Measurements from ENCODE around the gene NEURL1B. TPM values are rescaled to one million over a fixed set of nuclear protein-coding genes. Genes with fewer than 3 reads are reported as not detected.

The NEURL1B gene
- total RNA-seq, 4 donors from 2014 or later = 8.7 to 18.8 (median 15.1) TPM

DNA sequence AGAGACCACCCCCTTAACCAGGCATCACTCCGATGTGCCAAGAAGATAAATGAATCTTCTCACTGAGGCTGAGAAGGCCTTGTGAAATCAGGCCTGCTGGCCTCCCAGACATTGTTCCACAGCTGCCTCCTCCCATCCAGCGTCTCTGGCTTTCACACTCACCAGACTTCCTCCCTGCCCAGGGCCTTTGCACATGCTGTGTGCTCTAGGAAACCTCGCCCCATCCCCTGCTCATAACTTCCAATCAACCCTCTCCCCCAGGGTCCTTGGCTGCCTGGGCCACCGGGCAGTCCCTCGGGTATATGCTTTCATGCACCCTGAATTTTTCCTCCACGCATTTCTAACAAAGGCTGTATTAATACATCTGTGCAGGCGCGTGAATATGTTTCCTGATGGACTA, 71.5 kb downstream of the NEURL1B start:
- intact Hi-C loops (cut with DNase I; ENCODE audit: low total_unique reads) (loop anchor here (1.0 to 10.0 kb wide), 3 partner anchors 122 to 432 kb away; partner anchors contain the start of genes BNIP1 and ERGIC1), in situ Hi-C loops (cut with MboI; ENCODE audit: low sequenced_read_pairs in 4 of 4) (loop anchor here (5.0 to 25.0 kb wide), 5 partner anchors 62 to 575 kb away; partner anchors contain the start of genes BNIP1 (in 1 of the 4) and DUSP1 (in 1 of the 4))
- Histone ChIP-seq H3K27ac (no peak overlapping the region), H3K4me3 (no peak overlapping the region), H3K27me3 (no peaks in the 10 kb centered on the region), H3K9me3 (no peaks in the 10 kb centered on the region), H3K4me1 (peaks cover 16 to 32% of the 10 kb centered on the region in 2 donors), H3K36me3 (no peaks in the 10 kb centered on the region)
- DNase-seq (no peak), ATAC-seq (no peak)
- TF ChIP-seq POLR2A (IDR thresholded peaks at IDR 0.05) = no peak
- TF ChIP-seq, protein P1, sequence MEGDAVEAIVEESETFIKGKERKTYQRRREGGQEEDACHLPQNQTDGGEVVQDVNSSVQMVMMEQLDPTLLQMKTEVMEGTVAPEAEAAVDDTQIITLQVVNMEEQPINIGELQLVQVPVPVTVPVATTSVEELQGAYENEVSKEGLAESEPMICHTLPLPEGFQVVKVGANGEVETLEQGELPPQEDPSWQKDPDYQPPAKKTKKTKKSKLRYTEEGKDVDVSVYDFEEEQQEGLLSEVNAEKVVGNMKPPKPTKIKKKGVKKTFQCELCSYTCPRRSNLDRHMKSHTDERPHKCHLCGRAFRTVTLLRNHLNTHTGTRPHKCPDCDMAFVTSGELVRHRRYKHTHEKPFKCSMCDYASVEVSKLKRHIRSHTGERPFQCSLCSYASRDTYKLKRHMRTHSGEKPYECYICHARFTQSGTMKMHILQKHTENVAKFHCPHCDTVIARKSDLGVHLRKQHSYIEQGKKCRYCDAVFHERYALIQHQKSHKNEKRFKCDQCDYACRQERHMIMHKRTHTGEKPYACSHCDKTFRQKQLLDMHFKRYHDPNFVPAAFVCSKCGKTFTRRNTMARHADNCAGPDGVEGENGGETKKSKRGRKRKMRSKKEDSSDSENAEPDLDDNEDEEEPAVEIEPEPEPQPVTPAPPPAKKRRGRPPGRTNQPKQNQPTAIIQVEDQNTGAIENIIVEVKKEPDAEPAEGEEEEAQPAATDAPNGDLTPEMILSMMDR (IDR thresholded peaks at IDR 0.05 in 4 of 5, conservative IDR thresholded peaks at IDR 0.05 in 1 of 5) = no peak

DNA sequence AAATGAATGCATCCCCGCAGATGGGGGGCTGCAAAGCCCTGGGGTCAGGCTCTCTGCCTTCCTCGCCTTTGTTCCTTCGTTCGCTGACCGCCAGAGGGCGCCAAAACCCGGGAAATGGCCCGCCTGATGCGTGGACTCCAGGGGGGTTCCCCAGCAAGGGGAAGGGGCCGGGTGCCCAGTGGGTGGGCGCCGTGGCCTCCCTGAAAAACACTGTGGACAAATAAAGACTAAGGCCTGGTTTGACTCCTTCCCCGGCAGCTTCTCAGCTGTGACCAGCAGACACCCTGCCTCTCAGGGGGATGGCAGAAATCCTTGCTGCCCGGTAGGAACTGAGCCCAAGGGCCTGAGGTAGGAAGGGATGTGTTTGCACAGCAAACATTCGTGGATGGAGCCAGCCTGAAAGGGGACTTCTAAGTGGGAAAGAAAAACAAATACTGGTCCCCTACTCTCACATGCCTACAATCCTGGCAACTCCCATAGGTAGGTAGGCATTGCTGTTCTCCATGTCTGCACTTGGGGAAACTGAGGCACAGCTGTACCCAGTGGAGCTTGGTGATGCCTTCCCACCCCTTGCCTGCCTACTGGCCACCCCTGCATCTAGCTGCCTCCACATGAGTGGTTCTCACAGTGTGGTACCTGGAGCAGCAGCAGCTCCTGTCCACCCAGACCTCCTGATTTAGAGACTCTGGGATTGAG, 72.2 kb downstream of the NEURL1B start:
- intact Hi-C loops (cut with DNase I; ENCODE audit: low total_unique reads) = loop anchor here (1.0 to 10.0 kb wide), 3 partner anchors 122 to 432 kb away; partner anchors contain the start of genes BNIP1 and ERGIC1
- no peak for TF ChIP-seq POLR2A (IDR thresholded peaks at IDR 0.05)
- TF ChIP-seq, protein P1 (IDR thresholded peaks at IDR 0.05 in 4 of 5, conservative IDR thresholded peaks at IDR 0.05 in 1 of 5) = peak; percentile 81 to 98 (median 93)
- peak overlapping the region in 2 of 4 donors; percentile 75 to 76 for H3K27ac ChIP-seq
- no peak overlapping the region for H3K4me3 ChIP-seq
- no peaks in the 10 kb centered on the region for H3K9me3 ChIP-seq
- no peaks in the 10 kb centered on the region for H3K27me3 ChIP-seq
- H3K4me1 ChIP-seq = peaks cover 16 to 32% of the 10 kb centered on the region in 2 donors
- DNase-seq = no peak
- in situ Hi-C loops (cut with MboI; ENCODE audit: low sequenced_read_pairs in 4 of 4) = loop anchor here (5.0 to 25.0 kb wide), 5 partner anchors 62 to 574 kb away; partner anchors contain the start of genes BNIP1 (in 1 of the 4) and DUSP1 (in 1 of the 4)
- no peak for ATAC-seq
- no peaks in the 10 kb centered on the region for H3K36me3 ChIP-seq

DNA sequence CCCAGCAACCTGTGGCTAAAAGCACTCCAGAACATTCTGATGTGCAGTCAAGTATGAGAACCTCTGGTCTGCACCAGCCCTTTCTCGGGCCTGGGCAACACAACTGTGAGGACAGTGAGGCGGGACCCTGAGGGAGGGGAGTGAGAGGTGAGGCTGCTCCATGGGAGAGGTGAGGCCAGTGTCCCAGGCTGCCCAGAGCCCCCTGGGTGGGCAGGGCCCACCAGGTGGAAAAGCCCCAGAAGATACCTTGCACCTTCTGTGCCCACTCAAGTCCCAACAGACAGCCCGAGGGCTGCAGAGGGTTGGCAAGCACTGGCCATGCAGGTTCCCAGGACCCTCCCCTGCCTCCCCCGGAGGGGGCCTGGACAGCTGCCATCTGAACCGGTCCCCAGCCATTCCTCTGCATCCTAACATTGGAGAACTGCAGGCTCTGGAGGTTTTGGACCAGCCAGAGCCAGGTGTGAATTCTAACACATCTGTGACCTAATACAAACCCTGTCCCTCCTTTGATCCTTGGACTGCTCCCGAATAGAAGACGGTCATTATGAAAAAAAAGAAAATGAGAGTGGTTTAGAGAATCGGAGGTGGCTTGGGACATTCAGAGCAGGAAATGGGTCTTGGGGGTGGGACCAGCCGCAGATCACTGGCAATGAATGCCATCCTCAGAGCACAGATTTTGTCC, 72.9 kb downstream of the NEURL1B start:
- in situ Hi-C loops (cut with MboI; ENCODE audit: low sequenced_read_pairs in 4 of 4) = loop anchor here (5.0 to 25.0 kb wide), 5 partner anchors 61 to 573 kb away; partner anchors contain the start of genes BNIP1 (in 1 of the 4) and DUSP1 (in 1 of the 4)
- no peak for DNase-seq
- no peaks in the 10 kb centered on the region for H3K36me3 ChIP-seq
- intact Hi-C loops (cut with DNase I; ENCODE audit: low total_unique reads) = loop anchor here (1.0 to 10.0 kb wide), 3 partner anchors 121 to 431 kb away; partner anchors contain the start of genes BNIP1 and ERGIC1
- H3K27me3 ChIP-seq = no peaks in the 10 kb centered on the region
- H3K9me3 ChIP-seq = no peaks in the 10 kb centered on the region
- peaks cover 16 to 32% of the 10 kb centered on the region in 2 donors for H3K4me1 ChIP-seq
- TF ChIP-seq POLR2A (IDR thresholded peaks at IDR 0.05) = no peak
- TF ChIP-seq, protein P1 (IDR thresholded peaks at IDR 0.05 in 4 of 5, conservative IDR thresholded peaks at IDR 0.05 in 1 of 5) = no peak
- ATAC-seq = no peak
- H3K4me3 ChIP-seq = no peak overlapping the region
- peak overlapping the region in 3 of 4 donors; percentile 75 to 80 (median 76) for H3K27ac ChIP-seq

DNA sequence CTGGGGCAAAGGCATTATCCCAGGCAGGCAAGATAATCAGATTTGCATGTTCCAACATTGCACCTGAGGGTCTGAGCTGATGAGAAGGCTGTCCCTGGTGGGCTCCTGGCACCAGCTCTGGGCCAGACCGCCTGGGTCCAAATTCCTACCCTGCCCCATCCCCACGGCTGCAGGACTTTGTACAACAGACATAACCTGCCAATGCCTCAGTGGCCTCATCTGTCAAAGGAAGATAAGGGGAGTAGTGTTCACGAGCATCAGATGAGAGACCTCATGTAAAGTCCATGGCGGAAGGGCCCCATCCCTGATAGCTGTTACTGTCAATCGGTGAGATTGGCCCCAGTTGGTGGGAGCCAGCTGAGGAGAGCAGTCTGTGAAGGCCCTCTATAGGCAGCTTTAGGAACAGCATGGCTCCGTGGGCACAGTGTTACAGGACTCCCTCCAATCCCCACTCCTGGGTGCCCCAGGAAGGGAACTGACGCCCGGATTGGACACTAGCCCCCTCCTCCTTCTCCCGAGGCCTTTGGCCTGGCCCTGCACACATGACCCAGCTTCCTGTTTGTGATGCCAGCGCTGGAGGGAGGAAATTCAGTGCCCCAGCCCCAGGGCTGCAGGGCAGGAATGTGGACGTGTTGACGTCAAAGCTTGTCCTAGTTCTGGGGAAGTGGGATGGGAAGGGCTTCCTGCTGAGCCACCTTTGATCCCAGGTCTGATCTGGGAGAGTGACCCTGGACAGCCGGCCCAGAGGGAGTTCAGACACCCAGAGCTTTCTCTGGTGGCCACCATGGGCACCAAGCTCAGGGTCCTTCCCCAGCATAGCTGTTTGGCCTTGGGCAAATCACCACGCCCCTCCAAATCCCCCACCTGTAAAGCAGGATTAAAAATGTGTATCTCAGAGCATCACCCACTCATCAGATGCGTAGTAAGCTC, 73.7 kb downstream of the NEURL1B start:
- Histone ChIP-seq H3K36me3 (no peaks in the 10 kb centered on the region), H3K4me1 (peaks cover 16 to 32% of the 10 kb centered on the region in 2 donors), H3K9me3 (no peaks in the 10 kb centered on the region), H3K4me3 (no peak overlapping the region), H3K27ac (peak overlapping the region; percentile 64 to 80 (median 76)), H3K27me3 (no peaks in the 10 kb centered on the region)
- peak; percentile 59 to 72 for DNase-seq
- peak; percentile 52 to 73 for ATAC-seq
- in situ Hi-C loops (cut with MboI; ENCODE audit: low sequenced_read_pairs in 4 of 4) = loop anchor here (5.0 to 25.0 kb wide), 5 partner anchors 60 to 573 kb away; partner anchors contain the start of genes BNIP1 (in 1 of the 4) and DUSP1 (in 1 of the 4)
- intact Hi-C loops (cut with DNase I; ENCODE audit: low total_unique reads) = loop anchor here (10.0 kb wide), 2 partner anchors 120 to 430 kb away; partner anchors contain the start of genes BNIP1 and ERGIC1
- TF ChIP-seq POLR2A (IDR thresholded peaks at IDR 0.05) = no peak
- TF ChIP-seq, protein P1 (IDR thresholded peaks at IDR 0.05 in 4 of 5, conservative IDR thresholded peaks at IDR 0.05 in 1 of 5) = peak; percentile 83 to 89 (median 87)

Measured in gastrocnemius medialis (tissue), 4 donors.